ENCODE results near the gene PFDN1.
"Not testable (repeated sequence)": the region's sequence is repeated elsewhere in the genome, so short reads cannot be mapped to it uniquely, and the experiment has no call there.

PFDN1 gene

DNA sequence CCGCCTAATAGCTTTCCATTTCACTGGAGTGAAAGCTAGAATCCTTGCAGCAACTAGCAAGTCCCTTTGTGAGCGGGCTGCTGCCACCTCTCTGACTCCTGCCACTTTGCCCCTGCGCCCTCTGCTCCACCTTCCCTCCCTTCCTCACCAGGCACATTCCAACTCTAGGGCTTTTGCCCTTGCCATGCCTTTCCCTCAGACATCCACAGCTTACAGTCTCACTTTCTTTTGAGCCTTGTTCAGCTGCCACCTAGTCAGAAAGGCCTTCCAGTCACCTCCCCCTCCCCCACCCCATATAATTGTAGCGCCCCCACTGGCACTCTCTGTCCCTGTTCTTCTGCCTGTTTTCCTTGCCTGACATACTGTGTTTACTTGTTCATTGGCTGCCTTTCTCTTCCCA, 96.9 kb downstream of the PFDN1 start:
- H3K36me3 Mint-ChIP-seq (ENCODE audit: low read depth), result no peaks in the 10 kb centered on the region
- H3K9me3 Mint-ChIP-seq, result no peaks in the 10 kb centered on the region
- peaks cover 4% of the 10 kb centered on the region for H3K4me1 Mint-ChIP-seq (ENCODE audit: low read depth)
- H3K4me3 Mint-ChIP-seq, result no peak overlapping the region
- no peak overlapping the region for H3K27ac Mint-ChIP-seq
- no peaks in the 10 kb centered on the region for H3K27me3 Mint-ChIP-seq (ENCODE audit: low read depth)
- DNase-seq (ENCODE audit: low spot score), result no peak

DNA sequence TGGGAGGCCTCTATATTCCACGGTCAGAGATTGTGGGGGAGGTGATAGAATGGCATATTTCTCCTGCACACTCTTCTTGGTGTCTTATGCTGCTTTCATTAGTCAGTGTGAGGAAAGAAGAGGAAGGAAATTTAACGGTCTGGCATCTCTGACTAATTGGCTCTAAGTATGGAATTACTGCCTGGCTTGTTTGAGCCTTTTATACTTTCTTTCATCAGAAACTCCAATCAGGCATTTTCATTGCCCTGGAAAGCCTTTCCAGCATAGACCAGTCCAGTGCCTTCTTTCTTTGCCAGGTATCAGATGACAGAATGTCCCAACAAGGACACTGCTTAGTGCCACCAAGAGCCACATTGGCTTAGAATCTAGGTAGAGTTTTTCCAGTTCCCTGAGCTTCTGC, 97.7 kb downstream of the PFDN1 start:
- DNase-seq (ENCODE audit: low spot score), result no peak
- Mint-ChIP-seq H3K36me3 (ENCODE audit: low read depth) (no peaks in the 10 kb centered on the region), H3K4me1 (ENCODE audit: low read depth) (peaks cover 4% of the 10 kb centered on the region), H3K27ac (no peak overlapping the region), H3K27me3 (ENCODE audit: low read depth) (no peaks in the 10 kb centered on the region), H3K9me3 (no peaks in the 10 kb centered on the region), H3K4me3 (no peak overlapping the region)

DNA sequence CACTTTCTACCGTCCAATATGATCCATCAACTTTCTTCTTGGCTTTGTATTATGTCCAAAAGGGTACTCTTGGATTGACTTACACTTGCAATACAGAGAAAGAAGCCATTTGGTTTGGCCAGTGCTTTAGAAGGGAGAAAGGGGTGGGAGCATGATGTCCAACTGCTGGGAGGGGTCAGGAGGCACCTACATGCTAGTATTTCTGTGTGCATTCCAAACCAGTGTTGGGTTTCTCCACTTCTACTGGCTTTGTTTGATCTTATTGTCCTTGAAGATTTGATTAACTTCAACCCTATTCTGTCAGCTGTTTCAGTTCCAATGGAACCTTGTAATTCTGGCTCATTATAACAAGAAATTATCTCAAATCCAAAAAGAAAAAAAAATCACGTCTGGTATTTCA, 100.3 kb downstream of the PFDN1 start:
- Mint-ChIP-seq H3K36me3 (ENCODE audit: low read depth) (no peaks in the 10 kb centered on the region), H3K4me1 (ENCODE audit: low read depth) (peaks cover 2% of the 10 kb centered on the region)

DNA sequence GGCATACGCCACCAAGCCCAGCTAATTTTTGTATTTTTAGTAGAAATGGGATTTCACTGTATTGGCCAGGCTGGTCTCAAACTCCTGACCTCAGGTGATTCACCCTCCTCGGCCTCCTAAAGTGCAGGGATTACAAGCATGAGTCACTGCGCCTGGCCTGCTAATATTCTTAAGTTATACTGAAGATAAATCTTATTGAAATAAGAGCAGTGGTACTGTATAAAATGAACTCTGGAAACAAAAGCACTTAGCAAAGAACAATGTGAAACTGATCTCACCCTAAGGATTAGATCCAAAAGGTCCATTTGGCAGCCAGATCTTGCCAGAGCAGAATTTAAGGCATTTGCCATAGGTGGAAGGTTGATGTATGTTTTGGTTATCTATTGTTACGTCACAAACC, 100.8 kb downstream of the PFDN1 start:
- Mint-ChIP-seq H3K27ac (no peak overlapping the region), H3K4me3 (no peak overlapping the region), H3K9me3 (no peaks in the 10 kb centered on the region), H3K36me3 (ENCODE audit: low read depth) (no peaks in the 10 kb centered on the region), H3K27me3 (ENCODE audit: low read depth) (no peaks in the 10 kb centered on the region), H3K4me1 (ENCODE audit: low read depth) (no peaks in the 10 kb centered on the region)
- DNase-seq (ENCODE audit: low spot score), result no peak

More for the DNA sequence above, 100.3 kb downstream of the PFDN1 start:
- DNase-seq (ENCODE audit: low spot score), result no peak
- Mint-ChIP-seq H3K27me3 (ENCODE audit: low read depth) (no peaks in the 10 kb centered on the region), H3K27ac (no peak overlapping the region), H3K9me3 (no peaks in the 10 kb centered on the region), H3K4me3 (no peak overlapping the region)

DNA sequence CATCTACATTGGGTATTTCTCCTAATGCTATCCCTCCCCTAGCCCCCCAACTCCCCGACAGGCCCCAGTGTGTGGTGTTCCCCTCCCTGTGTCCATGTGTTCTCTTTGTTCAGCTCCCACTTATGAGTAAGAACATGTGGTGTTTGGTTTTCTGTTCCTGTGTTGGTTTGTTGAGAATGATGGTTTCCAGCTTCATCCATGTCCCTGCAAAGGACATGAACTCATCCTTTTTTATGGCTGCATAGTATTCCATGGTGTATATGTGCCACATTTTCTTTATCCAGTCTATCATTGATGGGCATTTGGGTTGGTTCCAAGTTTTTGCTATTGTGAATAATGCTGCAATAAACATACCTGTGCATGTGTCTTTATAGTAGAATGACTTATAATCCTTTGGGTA, 104.0 kb downstream of the PFDN1 start:
- not testable (repeated sequence) for H3K9me3 Mint-ChIP-seq; H3K4me1 Mint-ChIP-seq (ENCODE audit: low read depth); DNase-seq (ENCODE audit: low spot score); H3K4me3 Mint-ChIP-seq; H3K27me3 Mint-ChIP-seq (ENCODE audit: low read depth); H3K27ac Mint-ChIP-seq; H3K36me3 Mint-ChIP-seq (ENCODE audit: low read depth)

DNA sequence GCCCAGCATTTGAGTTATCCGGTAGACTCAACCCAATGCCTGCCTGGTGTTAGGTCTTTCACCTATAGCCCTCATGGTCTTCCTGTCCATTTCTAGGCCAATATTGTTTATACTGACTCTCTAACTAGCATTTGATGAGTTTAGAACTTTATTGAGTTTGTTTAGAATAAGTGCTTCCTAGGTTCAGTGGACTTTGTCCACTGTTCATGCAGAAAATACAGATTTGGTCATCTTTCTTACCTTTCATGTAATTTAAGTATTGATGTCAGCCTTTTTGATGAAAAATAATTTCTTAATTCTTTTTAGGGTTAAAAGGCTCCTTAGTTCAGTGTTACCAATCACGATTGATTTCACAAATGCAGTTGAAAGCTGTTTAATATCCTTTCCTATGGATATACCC, 105.9 kb downstream of the PFDN1 start:
- DNase-seq (ENCODE audit: low spot score), result no peak
- Mint-ChIP-seq H3K27ac (no peak overlapping the region), H3K4me1 (ENCODE audit: low read depth) (no peaks in the 10 kb centered on the region), H3K4me3 (no peak overlapping the region), H3K27me3 (ENCODE audit: low read depth) (no peaks in the 10 kb centered on the region), H3K9me3 (no peaks in the 10 kb centered on the region), H3K36me3 (ENCODE audit: low read depth) (no peaks in the 10 kb centered on the region)

DNA sequence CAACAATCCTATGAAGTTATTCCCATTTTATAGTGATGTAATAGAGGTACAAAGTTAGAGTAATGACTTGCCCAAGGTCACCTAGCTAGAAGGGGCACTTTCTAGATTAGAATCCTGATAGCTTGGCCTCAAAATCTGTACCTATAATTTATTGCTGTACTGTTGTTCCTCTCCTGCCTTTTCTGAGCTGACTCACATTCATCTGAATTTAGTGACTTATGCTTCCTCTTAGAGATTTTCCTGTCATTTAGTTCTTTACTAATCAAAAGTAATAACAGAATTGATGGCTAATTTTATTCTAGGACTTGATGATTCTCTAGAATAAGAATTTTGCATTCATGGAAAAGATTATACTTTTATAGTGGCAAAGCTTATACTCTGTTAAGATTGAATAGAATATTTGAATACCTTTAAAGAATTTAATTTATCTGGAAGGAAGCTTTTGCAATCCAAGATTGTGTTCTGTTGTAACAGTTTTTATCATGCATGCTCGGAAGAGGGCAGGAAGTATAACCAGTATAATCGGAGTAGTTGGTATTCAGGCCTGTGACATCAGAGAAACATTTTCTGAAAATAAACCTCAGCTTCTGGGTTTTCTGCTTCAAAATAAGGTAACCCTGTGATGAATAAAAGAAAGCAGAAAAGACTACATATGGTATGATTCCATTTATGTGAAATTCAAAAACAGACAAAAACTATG, 106.6 kb downstream of the PFDN1 start:
- peaks cover under 1% of the 10 kb centered on the region for H3K27me3 Mint-ChIP-seq (ENCODE audit: low read depth)
- DNase-seq (ENCODE audit: low spot score), result no peak
- H3K36me3 Mint-ChIP-seq (ENCODE audit: low read depth), result no peaks in the 10 kb centered on the region
- no peaks in the 10 kb centered on the region for H3K4me1 Mint-ChIP-seq (ENCODE audit: low read depth)
- H3K27ac Mint-ChIP-seq, result no peak overlapping the region
- no peak overlapping the region for H3K4me3 Mint-ChIP-seq
- no peaks in the 10 kb centered on the region for H3K9me3 Mint-ChIP-seq
